GM18867 (cell line): ENCODE measurements around the gene PRSS57.
"Not testable (repeated sequence)": the region's sequence is repeated elsewhere in the genome, so short reads cannot be mapped to it uniquely, and the experiment has no call there.

Experiments
- ATAC-seq: cut with Tn5 transposase; IDR thresholded peaks from one replicate; pipeline ENCODE4 v1.9.1; 2021; ENCODE audit warnings: mild to moderate bottlenecking, moderate library complexity; ENCODE audit not compliant: unreplicated experiment

The PRSS57 gene

GRCh38 chr19:723714-724113, 28.5 kb upstream of the PRSS57 start:
- no peak for ATAC-seq

- ATAC-seq, result no peak
These were observed 28.0 kb upstream of the PRSS57 start for GRCh38 chr19:723247-723646.

DNA sequence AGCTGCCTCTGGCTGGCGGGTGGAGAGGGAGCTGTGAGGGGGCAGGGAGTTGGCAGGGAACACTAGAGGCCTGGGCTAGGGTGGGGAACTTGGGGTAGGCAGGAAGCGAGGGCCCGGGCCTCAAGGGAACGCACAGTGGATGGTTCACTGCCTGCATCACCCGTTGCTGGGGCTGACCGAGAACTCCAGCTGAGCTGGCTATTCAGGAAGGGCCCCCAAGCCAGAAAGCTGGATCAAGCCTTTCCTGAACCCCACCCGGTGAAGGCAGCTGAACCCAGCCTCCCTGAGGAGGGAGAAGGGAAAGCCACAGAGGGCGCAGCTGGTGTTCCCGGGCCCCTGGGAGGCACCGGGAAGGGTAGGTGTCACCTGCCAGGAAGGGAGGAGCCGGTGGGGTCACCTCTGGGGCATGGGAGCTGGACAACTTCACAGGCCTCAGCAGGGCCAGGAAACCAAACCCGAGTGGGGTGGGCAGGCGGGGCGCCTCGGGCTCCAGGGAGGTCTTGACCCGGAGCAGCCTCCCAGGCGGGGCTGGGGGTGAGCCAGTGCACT, 27.4 kb upstream of the PRSS57 start:
- ATAC-seq, result no peak

GRCh38 chr19:720345-721160, 25.3 kb upstream of the PRSS57 start:
- no peak for ATAC-seq

- ATAC-seq, result no peak
These were observed 24.5 kb upstream of the PRSS57 start for GRCh38 chr19:719636-720344.

DNA sequence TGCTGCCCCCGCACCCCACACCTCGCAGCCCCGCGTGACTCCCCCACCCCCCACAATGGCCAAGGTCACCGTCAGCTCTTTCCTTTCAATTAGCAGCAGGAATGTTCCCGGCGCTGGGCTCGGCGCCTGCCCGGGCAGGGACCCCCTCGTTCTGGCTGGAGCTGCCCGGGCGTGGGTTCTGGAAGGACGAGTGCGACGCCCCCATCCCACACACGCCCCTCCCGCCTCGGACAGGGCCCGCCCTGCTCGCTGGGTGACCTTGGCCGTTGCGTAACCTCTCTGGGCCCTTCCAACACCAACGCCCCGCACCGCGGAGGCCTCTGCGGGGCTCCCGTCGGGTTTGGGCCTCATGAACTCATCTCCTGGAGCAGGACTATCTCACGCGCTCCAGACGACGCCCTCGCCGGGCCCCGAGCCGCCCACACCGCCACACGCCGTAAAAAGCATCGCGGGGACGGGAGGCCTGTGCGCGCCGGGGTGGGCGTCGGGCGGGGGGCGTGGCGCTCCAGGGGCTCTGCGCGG, 23.8 kb upstream of the PRSS57 start:
- no peak for ATAC-seq

DNA sequence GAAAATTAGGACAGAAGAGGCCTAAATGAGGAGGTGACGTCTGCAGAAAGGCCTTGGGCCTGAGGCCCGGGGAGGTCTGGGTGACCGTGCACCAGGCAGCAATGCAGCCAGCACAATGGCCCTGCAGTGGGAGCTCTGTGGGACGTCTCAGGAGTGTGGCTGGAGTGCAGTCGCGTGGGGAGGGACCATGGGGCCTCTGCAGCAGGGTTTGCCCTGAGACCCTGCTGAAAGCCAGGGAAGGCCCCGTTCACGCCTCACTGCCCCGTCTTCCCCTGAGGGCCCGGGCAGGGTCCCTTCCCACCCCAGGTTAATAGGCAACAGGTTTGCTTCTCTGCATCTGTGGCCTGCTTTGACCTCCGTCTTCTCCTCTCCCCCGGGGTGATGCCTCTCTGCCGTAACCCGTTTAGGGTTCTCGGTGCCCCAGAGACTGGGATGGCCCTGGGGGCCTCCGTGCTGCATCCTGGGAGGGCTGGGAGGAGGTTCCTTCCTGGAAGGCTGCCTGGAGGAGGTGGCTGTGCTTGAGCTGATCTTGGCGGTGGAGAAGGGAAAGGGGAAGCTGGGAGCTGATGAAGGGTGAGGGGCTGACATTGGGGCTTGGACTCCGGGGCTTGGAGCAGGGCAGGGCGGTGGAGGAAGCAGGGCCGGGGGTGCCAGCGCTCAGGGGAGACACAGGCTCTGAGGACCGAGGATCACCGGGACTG, 23.1 kb upstream of the PRSS57 start:
- no peak for ATAC-seq

DNA sequence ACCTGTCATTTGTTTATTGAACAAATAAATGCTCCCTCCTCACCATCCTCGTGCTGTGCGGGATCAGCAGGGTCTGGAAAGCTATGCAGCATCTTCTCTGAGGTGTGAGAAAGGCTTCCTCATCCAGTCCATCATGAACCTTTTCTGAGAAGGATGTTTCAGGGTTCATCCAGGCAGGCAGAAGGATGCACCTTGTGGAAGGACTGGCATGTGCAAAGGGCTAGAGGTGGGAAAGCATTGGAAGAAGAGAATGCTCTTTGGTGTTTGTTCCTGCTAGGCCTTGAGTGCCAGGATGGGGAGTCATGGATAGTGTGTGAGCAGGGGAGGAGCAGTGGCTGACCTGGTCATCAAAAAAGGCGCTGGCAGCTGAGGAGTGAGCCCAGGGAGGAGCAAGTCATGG, 20.1 kb upstream of the PRSS57 start:
- ATAC-seq, result no peak

GRCh38 chr19:711254-711653, 16.0 kb upstream of the PRSS57 start:
- no peak for ATAC-seq

GRCh38 chr19:710767-711166, 15.5 kb upstream of the PRSS57 start:
- no peak for ATAC-seq

- ATAC-seq, result no peak
These were observed 14.8 kb upstream of the PRSS57 start for GRCh38 chr19:709965-710571.

GRCh38 chr19:709196-709964, 14.1 kb upstream of the PRSS57 start:
- no peak for ATAC-seq

DNA sequence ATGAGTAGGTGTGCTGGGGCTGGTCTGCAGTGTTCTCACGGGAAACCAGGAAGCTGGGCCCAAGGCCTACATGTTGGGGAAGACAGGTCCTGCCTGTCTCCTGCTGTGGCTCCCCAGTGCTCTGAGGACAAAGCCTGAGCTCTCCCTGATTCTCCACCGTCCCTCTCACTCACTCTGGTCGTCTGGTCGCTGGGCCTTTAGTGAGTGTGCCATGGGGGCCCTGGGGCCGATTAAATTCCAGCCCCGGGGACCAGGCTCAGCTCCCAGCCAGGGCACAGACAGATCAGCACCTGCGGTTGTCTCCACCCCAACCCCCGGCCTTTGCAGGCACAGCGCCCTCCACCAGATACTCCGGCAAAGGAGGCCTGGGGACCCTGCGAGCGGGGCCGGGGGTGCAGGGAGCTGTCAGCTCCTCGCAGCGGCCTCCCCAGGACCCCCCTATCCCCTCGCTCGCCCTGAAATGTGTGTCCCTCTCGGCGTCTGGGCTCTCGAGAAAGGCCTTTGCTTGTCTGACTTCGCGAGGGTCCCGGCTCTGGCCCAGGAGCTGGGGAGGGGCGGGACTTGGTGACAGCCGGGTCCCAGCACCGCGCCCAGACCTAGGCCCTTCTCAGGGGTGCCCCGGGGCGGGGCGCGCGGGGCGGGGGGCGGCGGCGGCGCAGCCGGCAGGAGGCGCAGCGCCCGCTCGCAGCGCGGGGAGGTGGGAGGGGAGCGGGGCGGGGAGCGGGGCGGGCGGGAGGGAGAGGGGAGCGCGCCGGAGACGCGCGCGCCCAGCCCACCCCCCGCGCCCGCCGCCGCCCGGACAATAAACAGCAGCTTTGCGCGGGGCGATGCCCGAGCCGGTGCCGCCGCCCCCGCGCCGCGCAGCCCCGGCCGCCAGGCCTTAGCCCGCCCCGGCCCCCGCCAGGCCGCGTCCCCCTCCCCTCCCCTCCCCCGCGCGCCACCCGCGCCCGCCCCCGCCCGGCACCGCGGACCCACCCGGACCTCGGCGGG, 13.2 kb upstream of the PRSS57 start, which contains the start of gene PALM:
PALM (plus strand) TSS at position 782 of the 990 bp plus-strand sequence. CDS start 212 bp downstream, outside the sequence.
- no peak for ATAC-seq

DNA sequence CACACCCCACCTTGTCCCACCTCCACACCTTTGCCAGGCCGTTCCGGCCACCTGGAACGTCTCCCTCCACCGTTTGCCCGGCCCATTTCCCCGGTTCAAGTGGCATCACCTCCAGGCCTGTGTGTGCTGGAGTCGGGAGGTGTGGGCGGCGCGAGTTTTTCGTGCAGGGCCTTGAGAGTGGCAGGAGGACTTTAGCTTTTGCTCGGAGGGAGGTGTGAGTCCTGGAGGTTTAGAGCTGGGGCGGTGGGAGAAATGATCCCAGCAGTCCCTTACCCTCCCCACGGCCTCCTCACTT, 9.1 kb upstream of the PRSS57 start:
- ATAC-seq, result no peak

GRCh38 chr19:703651-704446, 8.6 kb upstream of the PRSS57 start:
- ATAC-seq, result no peak

- no peak for ATAC-seq
These were observed 8.0 kb upstream of the PRSS57 start for GRCh38 chr19:703329-703650.

- not testable (repeated sequence) for ATAC-seq
These were observed 7.6 kb upstream of the PRSS57 start for GRCh38 chr19:702847-703246.

- ATAC-seq, result not testable (repeated sequence)
These were observed 4.6 kb upstream of the PRSS57 start for GRCh38 chr19:699885-700284.
